ENCODE data around the gene HOTAIR.

Gene HOTAIR

GRCh38 chr12:53986686-53987483, 12.1 kb upstream of the HOTAIR start:
- no peak for DNase-seq (ENCODE audit: low read depth)

- peak; percentile 50 for DNase-seq (ENCODE audit: low read depth)
Measured at GRCh38 chr12:53985994-53986685, 11.4 kb upstream of the HOTAIR start.

- DNase-seq (ENCODE audit: low read depth) = no peak
Measured at GRCh38 chr12:53985692-53985993, 10.9 kb upstream of the HOTAIR start.

- DNase-seq (ENCODE audit: low read depth) = peak; percentile 95
Measured at GRCh38 chr12:53984901-53985691, 10.3 kb upstream of the HOTAIR start, which contains the start of gene HOXC10. HOXC10 (plus strand) TSS chr12:53985146; CDS start chr12:53985260, 114 bp downstream.

- DNase-seq (ENCODE audit: low read depth) = peak; percentile 49
Measured at GRCh38 chr12:53983950-53984572, 9.3 kb upstream of the HOTAIR start.

- peak; percentile 36 for DNase-seq (ENCODE audit: low read depth)
Measured at GRCh38 chr12:53983568-53983949, 8.8 kb upstream of the HOTAIR start.

GRCh38 chr12:53982648-53983567, 8.2 kb upstream of the HOTAIR start:
- DNase-seq (ENCODE audit: low read depth) = no peak

GRCh38 chr12:53981634-53982565, 7.1 kb upstream of the HOTAIR start:
- peak; percentile 60 for DNase-seq (ENCODE audit: low read depth)

DNA sequence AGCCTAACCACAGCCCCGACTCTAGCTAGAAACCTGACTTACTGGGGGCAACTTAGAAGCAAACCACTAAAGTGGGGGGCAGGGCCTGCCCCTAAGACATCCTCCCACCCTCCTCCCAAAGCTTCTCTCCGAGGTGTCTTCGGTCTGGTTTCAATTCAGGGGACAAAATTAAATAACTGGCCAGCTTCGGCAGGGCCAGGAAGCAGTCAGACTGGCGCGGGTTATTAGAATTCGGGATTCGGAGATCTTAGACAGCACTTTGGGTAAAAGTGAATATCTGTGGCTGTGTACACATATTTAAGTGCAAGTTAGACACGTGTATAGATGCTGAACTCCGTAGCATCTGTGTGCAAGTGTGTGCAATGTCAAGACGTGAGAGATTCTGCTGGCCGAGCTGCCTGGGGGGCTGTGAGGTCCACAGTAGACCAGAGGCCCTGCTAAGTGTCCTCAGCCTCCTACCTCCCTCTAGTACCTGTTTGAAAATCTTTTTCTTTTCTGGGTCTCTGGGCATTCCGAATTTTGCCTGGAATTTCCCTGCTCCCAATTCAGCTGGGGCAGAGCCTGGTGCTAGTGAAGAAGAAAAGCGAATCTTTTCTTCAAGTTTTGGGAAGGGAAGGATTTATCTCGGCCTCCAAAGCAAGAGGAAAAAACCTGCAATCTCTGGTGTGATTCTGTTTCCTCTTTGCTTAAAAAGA, 6.2 kb upstream of the HOTAIR start:
- DNase-seq (ENCODE audit: low read depth) = peak; percentile 40

DNA sequence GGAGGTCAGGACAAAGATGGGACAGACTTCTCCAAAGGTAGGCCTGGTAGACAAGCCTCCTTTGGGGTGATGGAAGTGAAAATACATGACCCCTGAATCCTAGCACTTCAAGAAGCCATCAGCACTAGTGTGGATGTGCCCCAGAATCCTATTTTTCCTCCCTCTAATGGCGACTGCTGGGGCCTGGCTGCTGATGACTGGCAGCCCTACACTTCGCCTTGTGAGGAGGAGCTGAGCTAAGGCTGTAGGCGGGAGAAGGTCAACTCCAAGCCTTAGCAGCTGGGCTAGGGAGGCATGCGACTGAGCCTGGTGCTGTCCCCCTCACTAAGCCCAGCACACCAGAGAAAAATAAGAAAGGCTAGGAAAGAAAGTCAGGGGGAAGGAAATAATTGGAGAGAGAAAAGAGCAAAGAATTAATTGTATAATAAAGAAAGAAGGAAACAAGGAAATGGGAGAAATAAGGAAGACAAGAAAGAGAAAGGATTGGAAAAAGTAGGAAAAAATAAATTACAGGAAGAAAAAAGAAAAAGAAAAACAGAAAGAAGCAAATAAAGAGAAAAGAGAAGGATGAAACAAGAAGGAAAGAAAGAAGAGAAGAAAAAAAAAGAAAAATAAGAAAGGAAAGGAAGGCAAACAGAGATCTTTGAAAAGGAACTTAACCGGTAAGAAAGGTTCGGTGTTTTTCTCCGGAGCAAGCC, 5.5 kb upstream of the HOTAIR start:
- DNase-seq (ENCODE audit: low read depth) = peak; percentile 58

DNA sequence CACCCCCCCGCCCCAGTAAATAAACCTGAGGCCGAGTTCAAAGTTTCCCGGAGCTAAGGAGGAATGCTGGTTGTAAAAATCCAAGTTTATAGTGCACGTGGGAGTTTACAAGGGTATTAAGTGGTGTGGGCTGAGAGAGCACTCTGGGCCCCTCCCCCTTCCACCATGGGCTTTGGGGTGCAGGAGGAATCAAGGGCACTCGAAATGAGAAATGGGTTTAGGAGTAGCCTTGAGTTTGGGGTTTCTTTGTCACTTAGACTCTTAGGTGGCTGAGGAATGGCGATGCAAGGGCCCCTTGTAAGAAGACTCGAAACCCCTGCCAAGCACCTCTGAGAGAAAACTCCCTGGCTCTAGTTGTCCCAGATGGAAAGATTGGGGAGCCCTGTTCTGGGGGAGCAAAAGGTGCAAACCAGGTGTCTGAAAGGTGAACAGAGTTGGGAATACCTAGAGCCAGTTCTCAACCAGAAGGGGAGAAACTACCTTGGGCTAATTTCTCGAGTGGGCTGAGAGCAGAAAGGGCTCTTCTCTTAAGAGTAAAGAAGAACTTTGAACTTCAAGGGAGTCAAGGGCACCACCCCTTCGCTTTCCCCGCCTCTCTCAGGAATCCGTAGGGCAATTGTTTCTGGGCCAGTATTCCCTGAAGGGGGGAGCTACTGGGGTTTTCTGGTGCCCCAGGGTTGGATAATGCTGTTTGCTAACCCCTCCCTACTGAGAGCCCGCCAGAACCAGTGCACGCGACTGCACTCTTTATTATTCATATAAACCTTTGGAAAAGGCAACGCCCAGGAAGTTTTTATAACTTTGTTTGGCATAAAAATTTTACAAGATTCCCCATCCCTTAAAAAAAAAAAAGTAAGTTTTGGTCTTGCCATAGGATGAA, 4.0 kb upstream of the HOTAIR start:
- DNase-seq (ENCODE audit: low read depth) = peak; percentile 76

DNA sequence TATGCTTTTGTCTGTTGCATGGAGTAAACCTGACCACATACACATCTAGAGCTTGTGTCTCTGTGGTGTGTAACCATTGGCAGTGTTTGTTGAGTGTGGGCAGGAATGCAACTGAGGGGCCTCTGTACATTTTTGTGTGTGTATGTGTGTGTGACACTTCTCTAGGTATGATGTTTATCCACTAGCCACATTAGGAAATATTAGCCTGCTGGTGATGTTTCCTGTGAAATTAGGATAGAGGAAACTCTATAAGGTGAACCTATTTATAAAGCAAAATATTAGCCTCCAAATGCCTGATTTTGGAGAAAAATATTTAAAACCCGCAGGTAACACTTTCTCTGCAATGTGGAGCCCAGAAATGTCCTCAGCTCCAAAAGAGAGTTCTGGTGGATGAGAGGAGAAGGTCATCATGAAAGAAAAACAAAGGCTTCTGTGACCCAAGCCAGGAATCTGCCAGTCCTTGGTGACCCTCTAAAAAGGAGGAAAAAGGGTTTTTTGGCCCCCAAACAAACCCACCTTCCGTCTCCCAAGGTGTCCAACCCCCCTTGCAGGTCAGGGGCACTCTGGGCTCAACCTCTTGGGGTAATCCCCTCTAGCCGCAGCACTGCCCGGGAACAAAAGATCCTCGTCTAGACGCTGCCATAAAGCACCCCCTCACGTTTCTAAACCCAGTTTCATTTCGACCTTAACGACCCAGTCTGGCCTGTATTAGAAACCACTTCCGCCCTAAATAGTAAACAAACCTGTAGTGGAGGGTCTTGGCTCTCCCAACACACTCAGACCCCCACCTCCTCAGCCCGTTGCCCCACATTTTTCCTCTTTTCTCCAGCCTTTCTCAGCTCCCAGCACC, 3.1 kb upstream of the HOTAIR start:
- no peak for DNase-seq (ENCODE audit: low read depth)

- DNase-seq (ENCODE audit: low read depth) = no peak
Measured at GRCh38 chr12:53976823-53977595, 2.3 kb upstream of the HOTAIR start.

- DNase-seq (ENCODE audit: low read depth) = peak; percentile 72
Measured at GRCh38 chr12:53976172-53976822, 1.5 kb upstream of the HOTAIR start.

- no peak for DNase-seq (ENCODE audit: low read depth)
Measured at GRCh38 chr12:53975479-53976152, 862 bp upstream of the HOTAIR start.

All from EH (cell line).